Mesenchymal stem cell (in vitro differentiated cells and primary cell): Measurements from ENCODE around the gene SSB.
"Not testable (repeated sequence)": the region's sequence is repeated elsewhere in the genome, so short reads cannot be mapped to it uniquely, and the experiment has no call there.

Experiments
- DNase-seq: peaks from one replicate; pipeline ENCODE4 v3.0.0-alpha.2; 2013
- H2AFZ ChIP-seq: one replicate; pipeline ENCODE4 v1.6.1; 2013; ENCODE audit warnings: low read depth, mild to moderate bottlenecking, control low read depth, inconsistent platforms, low read length, moderate library complexity
- H2AK5ac ChIP-seq: 2 replicates; pipeline ENCODE4 v1.6.1; 2013; ENCODE audit warnings: low read length, moderate library complexity, mild to moderate bottlenecking, inconsistent platforms; ENCODE audit not compliant: severe bottlenecking
- H2BK120ac ChIP-seq: one replicate; pipeline ENCODE4 v1.6.1; 2013; ENCODE audit warnings: low read depth, mild to moderate bottlenecking, inconsistent platforms, low read length, moderate library complexity
- H2BK12ac ChIP-seq, 2 experiments: one replicate each; pipeline ENCODE4 v1.6.1; 2013; ENCODE audit warnings: inconsistent platforms in 2 of 2, low read length in 2 of 2, mild to moderate bottlenecking in 2 of 2, moderate library complexity in 2 of 2, control low read depth in 1 of 2
- H2BK15ac ChIP-seq: one replicate; pipeline ENCODE4 v1.6.1; 2013; ENCODE audit warnings: mild to moderate bottlenecking, low read depth, inconsistent platforms; ENCODE audit not compliant: poor library complexity, severe bottlenecking
- H2BK5ac ChIP-seq: 2 replicates; pipeline ENCODE4 v1.6.1; 2013; ENCODE audit warnings: low read depth, mild to moderate bottlenecking, low read length, control low read depth, inconsistent platforms; ENCODE audit not compliant: poor library complexity, severe bottlenecking
- H3K14ac ChIP-seq, 2 experiments: one replicate each; pipeline ENCODE4 v1.6.1; 2013; ENCODE audit warnings: inconsistent platforms in 2 of 2, low read length in 2 of 2, control low read depth in 1 of 2, mild to moderate bottlenecking in 1 of 2, moderate library complexity in 1 of 2
- H3K18ac ChIP-seq, 2 experiments: one replicate each; pipeline ENCODE4 v1.6.1; 2013; ENCODE audit warnings: inconsistent platforms in 2 of 2, low read length in 2 of 2, control low read depth in 1 of 2, low read depth in 1 of 2, mild to moderate bottlenecking in 1 of 2
- H3K23ac ChIP-seq, 2 experiments: one replicate each; pipeline ENCODE4 v1.6.1; 2013; ENCODE audit warnings: inconsistent platforms in 2 of 2, low read length in 2 of 2, mild to moderate bottlenecking in 2 of 2, moderate library complexity in 2 of 2, control low read depth in 1 of 2
- H3K27ac ChIP-seq: 2 replicates; pipeline ENCODE4 v1.5.1; 2013; ENCODE audit warnings: mild to moderate bottlenecking, moderate library complexity, low read length, control low read depth, inconsistent platforms; ENCODE audit not compliant: poor library complexity, severe bottlenecking
- H3K27me3 ChIP-seq, 2 experiments: 2 replicates each; pipeline versions ENCODE4 v1.6.1 to v1.7.0; 2013; ENCODE audit warnings: low read length in 2 of 2, mild to moderate bottlenecking in 2 of 2, moderate library complexity in 2 of 2, control low read depth in 1 of 2, inconsistent platforms in 1 of 2; ENCODE audit not compliant: control insufficient read depth in 1 of 2, insufficient read depth in 1 of 2
- H3K36me3 ChIP-seq, 2 experiments: 2 replicates each; pipeline versions ENCODE4 v1.6.1 to v1.7.0; 2013; ENCODE audit warnings: low read length in 2 of 2, control low read depth in 1 of 2, inconsistent platforms in 1 of 2, low read depth in 1 of 2, mild to moderate bottlenecking in 1 of 2; ENCODE audit not compliant: insufficient read depth in 2 of 2, control insufficient read depth in 1 of 2
- H3K4ac ChIP-seq, 2 experiments: one replicate each; pipeline ENCODE4 v1.6.1; 2013; ENCODE audit warnings: inconsistent platforms in 2 of 2, low read length in 2 of 2, mild to moderate bottlenecking in 2 of 2, moderate library complexity in 2 of 2, control low read depth in 1 of 2, low read depth in 1 of 2
- H3K4me1 ChIP-seq: 2 replicates; pipeline ENCODE4 v1.6.1; 2013; ENCODE audit warnings: low read depth, low read length, control low read depth; ENCODE audit not compliant: control insufficient read depth, insufficient read depth
- H3K4me2 ChIP-seq: 2 replicates; pipeline ENCODE4 v1.6.1; 2013; ENCODE audit warnings: low read length, mild to moderate bottlenecking, inconsistent platforms; ENCODE audit not compliant: poor library complexity, severe bottlenecking
- H3K4me3 ChIP-seq, 2 experiments: 2 replicates each; pipeline versions ENCODE4 v1.5.1 to v1.7.0; 2013; ENCODE audit warnings: low read length in 2 of 2, mild to moderate bottlenecking in 2 of 2, control low read depth in 1 of 2, low read depth in 1 of 2; ENCODE audit not compliant: insufficient read depth in 1 of 2
- H3K79me1 ChIP-seq: replicated peaks from 2 replicates; pipeline ENCODE4 v1.6.1; 2013; ENCODE audit warnings: mild to moderate bottlenecking, control low read depth, low read length, inconsistent platforms; ENCODE audit not compliant: poor library complexity, severe bottlenecking
- H3K9ac ChIP-seq: 2 replicates; pipeline ENCODE4 v1.7.0; 2013; ENCODE audit warnings: mild to moderate bottlenecking, low read length, moderate library complexity
- H3K9me3 ChIP-seq: 2 replicates; pipeline ENCODE4 v1.7.0; 2013; ENCODE audit warnings: mild to moderate bottlenecking, low read length; ENCODE audit not compliant: control insufficient read depth
- H4K8ac ChIP-seq: one replicate; pipeline ENCODE4 v1.6.1; 2013; ENCODE audit warnings: inconsistent platforms, mild to moderate bottlenecking, low read length, moderate library complexity
- H4K91ac ChIP-seq: one replicate; pipeline ENCODE4 v1.6.1; 2013; ENCODE audit warnings: mild to moderate bottlenecking, low read length, inconsistent platforms
- WGBS: methylation state at CpG from one replicate; pipeline ENCODE4 v1.1.7; 2013; ENCODE audit warnings: mixed read lengths; 5-methylcytosine and 5-hydroxymethylcytosine counted together

SSB gene

DNA sequence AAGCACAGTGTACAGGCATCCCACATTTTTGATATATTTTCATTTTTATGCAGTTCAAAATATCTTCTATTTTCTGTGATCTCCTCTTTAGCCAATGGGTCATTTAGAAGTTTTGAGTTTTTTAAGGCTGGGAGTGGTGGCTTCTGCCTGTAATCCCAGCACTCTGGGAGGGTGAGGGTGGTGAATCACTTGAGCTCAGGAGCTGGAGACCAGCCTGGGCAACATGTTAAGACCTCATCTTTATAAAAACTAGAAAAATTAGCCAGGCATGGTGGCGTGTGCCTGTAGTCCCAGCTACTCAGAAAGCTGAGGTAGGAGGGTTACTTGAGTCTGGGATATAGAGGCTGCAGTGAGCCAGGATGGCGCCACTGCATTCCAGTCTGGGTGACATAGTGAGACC is 46.3 kb downstream of the SSB start:
- Histone ChIP-seq H2BK5ac (no peak overlapping the region), H2AFZ (no peak overlapping the region), H3K9ac (no peak overlapping the region), H4K91ac (no peak overlapping the region), H3K14ac (no peak overlapping the region), H3K4ac (no peak overlapping the region), H2BK12ac (no peak overlapping the region), H2BK15ac (no peak overlapping the region), H3K4me2 (no peak overlapping the region), H3K23ac (no peak overlapping the region), H3K27me3 (no peaks in the 10 kb centered on the region), H4K8ac (no peak overlapping the region), H3K79me1 (peaks cover 30% of the 10 kb centered on the region), H3K27ac (no peak overlapping the region), H3K4me3 (no peak overlapping the region), H3K4me1 (peaks cover 5% of the 10 kb centered on the region), H3K18ac (no peak overlapping the region), H2AK5ac (no peak overlapping the region), H3K36me3 (peaks cover 3 to 4% of the 10 kb centered on the region in 2 experiments), H3K9me3 (peaks cover 3% of the 10 kb centered on the region), H2BK120ac (no peak overlapping the region)
- no peak for DNase-seq
- 100% methylated on average over 1 of the region's 2 CpGs for WGBS

DNA sequence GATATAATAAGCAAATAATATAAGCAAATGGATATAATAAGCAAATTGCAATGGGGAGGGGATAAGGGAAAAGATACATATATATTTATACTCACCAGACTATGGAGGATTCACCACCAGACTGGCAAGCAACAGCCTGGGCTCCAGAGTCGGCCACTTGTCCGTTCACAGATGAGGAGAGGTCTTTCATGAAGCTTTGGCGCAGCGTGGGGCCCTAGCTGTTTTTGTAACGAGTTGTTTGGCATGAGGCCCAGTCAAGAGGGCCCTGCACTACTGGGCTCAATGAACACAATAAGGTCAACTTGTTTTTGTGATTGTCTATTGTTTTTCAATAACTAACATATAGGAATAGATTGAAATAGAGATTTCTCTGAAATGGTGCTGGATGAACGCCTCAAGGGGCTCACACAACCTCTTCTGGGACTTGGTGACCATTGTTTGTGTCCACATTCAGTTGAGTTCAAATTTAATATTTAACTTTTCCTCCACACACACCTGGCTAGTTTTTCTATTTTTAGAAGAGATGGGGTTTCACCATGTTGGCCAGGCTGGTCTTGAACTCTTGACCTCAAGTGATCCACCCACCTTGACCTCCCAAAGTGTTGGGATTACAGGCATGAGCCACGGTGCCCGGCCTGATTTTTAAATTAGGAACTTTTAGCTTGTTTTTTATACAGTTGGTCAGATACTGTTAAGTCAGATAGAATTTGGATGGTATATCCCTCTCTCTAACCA is 50.5 kb downstream of the SSB start:
- not testable (repeated sequence) for H3K36me3 ChIP-seq, H3K4ac ChIP-seq, H2AFZ ChIP-seq, H3K14ac ChIP-seq, H2AK5ac ChIP-seq, H2BK12ac ChIP-seq, DNase-seq, H2BK5ac ChIP-seq, H3K4me3 ChIP-seq, H4K91ac ChIP-seq, H4K8ac ChIP-seq, H3K9me3 ChIP-seq, H3K27ac ChIP-seq, H2BK15ac ChIP-seq, H3K4me1 ChIP-seq, H3K18ac ChIP-seq, H3K4me2 ChIP-seq, H3K23ac ChIP-seq, H2BK120ac ChIP-seq, H3K9ac ChIP-seq, H3K27me3 ChIP-seq
- WGBS = 79% methylated on average over 5 of the region's 8 CpGs
- peaks cover 22% of the 10 kb centered on the region for H3K79me1 ChIP-seq

DNA sequence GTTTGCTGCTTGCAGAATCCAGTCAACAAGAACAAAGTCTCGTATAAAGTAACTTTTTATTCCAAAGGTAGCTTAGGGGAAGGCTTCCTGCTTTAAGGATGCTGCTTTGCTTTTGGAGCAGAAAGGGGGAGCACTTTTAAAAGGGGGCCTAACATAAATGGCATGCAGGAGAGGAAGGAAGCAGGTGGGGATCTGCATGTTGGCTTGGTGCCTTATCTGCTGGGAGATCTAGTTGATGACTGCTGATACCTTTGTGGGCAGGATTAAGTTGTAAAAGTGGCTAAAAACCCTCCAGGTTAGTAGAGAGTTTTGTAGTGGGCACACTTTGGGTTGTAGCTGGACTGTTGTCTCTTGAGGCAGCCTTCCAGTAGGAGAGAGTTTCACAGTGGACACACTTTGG is 51.0 kb downstream of the SSB start:
- WGBS = 97% methylated on average over 1 of the region's 1 CpG
- no peaks in the 10 kb centered on the region for H3K27me3 ChIP-seq

DNA sequence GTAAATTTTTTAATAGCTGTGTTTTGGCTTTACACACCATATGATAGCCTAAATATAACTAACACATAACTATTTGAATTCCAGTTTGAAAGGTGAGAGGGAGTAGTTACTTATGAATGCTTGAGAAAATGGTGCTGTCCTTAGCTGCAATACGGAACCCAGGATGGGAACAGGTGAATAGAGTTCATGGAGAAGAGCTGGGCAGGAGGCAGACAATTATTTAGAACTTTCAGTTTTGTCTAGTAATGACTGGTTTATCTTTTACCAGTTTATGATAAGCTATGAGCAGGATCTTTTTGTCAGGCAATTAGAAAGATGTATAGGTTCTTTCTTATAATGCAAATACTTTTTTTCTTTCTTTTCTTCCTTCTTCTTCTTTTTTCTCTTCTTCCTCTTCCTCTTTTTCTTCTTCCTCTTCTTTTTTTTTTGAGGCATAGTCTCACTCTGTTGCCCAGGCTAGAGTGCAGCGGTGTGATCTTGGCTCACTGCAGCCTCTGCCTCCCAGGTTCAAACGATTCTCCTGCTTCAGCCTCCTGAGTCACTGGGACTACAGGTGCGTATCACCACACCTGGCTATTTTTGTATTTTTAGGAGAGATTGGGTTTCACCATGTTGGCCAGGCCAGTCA is 54.5 kb downstream of the SSB start:
- H3K4me1 ChIP-seq = no peaks in the 10 kb centered on the region
- H3K9ac ChIP-seq = no peak overlapping the region
- over 99% methylated on average over 4 of the region's 4 CpGs for WGBS
- peaks cover 3% of the 10 kb centered on the region for H3K9me3 ChIP-seq
- H3K23ac ChIP-seq = no peak overlapping the region
- H3K4me2 ChIP-seq = no peak overlapping the region
- no peak overlapping the region for H2AFZ ChIP-seq
- no peak overlapping the region for H2BK5ac ChIP-seq
- H2BK12ac ChIP-seq = no peak overlapping the region
- H3K14ac ChIP-seq = no peak overlapping the region
- no peaks in the 10 kb centered on the region for H3K27me3 ChIP-seq
- no peak overlapping the region for H3K4ac ChIP-seq
- no peak overlapping the region for H3K4me3 ChIP-seq
- H4K8ac ChIP-seq = no peak overlapping the region
- H3K27ac ChIP-seq = no peak overlapping the region
- H3K18ac ChIP-seq = no peak overlapping the region
- H3K36me3 ChIP-seq = no peaks in the 10 kb centered on the region
- peaks cover 19% of the 10 kb centered on the region for H3K79me1 ChIP-seq
- no peak for DNase-seq
- no peak overlapping the region for H2BK15ac ChIP-seq
- no peak overlapping the region for H2AK5ac ChIP-seq
- no peak overlapping the region for H4K91ac ChIP-seq
- no peak overlapping the region for H2BK120ac ChIP-seq

More for the DNA sequence above, 51.0 kb downstream of the SSB start:
- no peak overlapping the region for H3K14ac ChIP-seq
- no peak for DNase-seq
- H2BK120ac ChIP-seq = no peak overlapping the region
- H2AFZ ChIP-seq = no peak overlapping the region
- no peak overlapping the region for H3K9ac ChIP-seq
- H2BK5ac ChIP-seq = no peak overlapping the region
- peaks cover 19% of the 10 kb centered on the region for H3K79me1 ChIP-seq
- no peak overlapping the region for H4K91ac ChIP-seq
- no peak overlapping the region for H3K18ac ChIP-seq
- H2BK12ac ChIP-seq = no peak overlapping the region
- no peak overlapping the region for H4K8ac ChIP-seq
- peaks cover 3% of the 10 kb centered on the region for H3K9me3 ChIP-seq
- no peaks in the 10 kb centered on the region for H3K36me3 ChIP-seq
- H2BK15ac ChIP-seq = no peak overlapping the region
- no peaks in the 10 kb centered on the region for H3K4me1 ChIP-seq
- no peak overlapping the region for H2AK5ac ChIP-seq
- H3K27ac ChIP-seq = no peak overlapping the region
- H3K4me3 ChIP-seq = no peak overlapping the region
- H3K4ac ChIP-seq = no peak overlapping the region
- no peak overlapping the region for H3K4me2 ChIP-seq
- H3K23ac ChIP-seq = no peak overlapping the region
